ENCODE results near the gene GMDS.

The GMDS gene

GRCh38 chr6:1798965-1799325 lies 446.5 kb downstream of the GMDS start:
- H3K4me3 ChIP-seq (ENCODE audit: low read length): no peak overlapping the region
- no peak for TF ChIP-seq ZNF274 (IDR thresholded peaks at IDR 0.05; ENCODE audit: low read depth, low read length)

GRCh38 chr6:1798303-1798964 lies 447.0 kb downstream of the GMDS start:
- no peak overlapping the region for H3K4me3 ChIP-seq (ENCODE audit: low read length)
- TF ChIP-seq ZNF274 (IDR thresholded peaks at IDR 0.05; ENCODE audit: low read depth, low read length): no peak

- no peak for TF ChIP-seq ZNF274 (IDR thresholded peaks at IDR 0.05; ENCODE audit: low read depth, low read length)
Observed at GRCh38 chr6:1797801-1798200, 447.6 kb downstream of the GMDS start.

GRCh38 chr6:1796706-1797529 lies 448.5 kb downstream of the GMDS start:
- H3K4me3 ChIP-seq (ENCODE audit: low read length): no peak overlapping the region
- TF ChIP-seq ZNF274 (IDR thresholded peaks at IDR 0.05; ENCODE audit: low read depth, low read length): no peak

More at GRCh38 chr6:1797801-1798200, 447.6 kb downstream of the GMDS start:
- H3K4me3 ChIP-seq (ENCODE audit: low read length): no peak overlapping the region; the same call in 1 of the 2 replicates

- no peak for TF ChIP-seq ZNF274 (IDR thresholded peaks at IDR 0.05; ENCODE audit: low read depth, low read length)
- no peak overlapping the region for H3K4me3 ChIP-seq (ENCODE audit: low read length)
Observed at GRCh38 chr6:1795910-1796309, 449.5 kb downstream of the GMDS start.

GRCh38 chr6:1792989-1793388 lies 452.4 kb downstream of the GMDS start:
- no peak for TF ChIP-seq ZNF274 (IDR thresholded peaks at IDR 0.05; ENCODE audit: low read depth, low read length)
- no peak overlapping the region for H3K4me3 ChIP-seq (ENCODE audit: low read length)

GRCh38 chr6:1790684-1791083 lies 454.7 kb downstream of the GMDS start:
- H3K4me3 ChIP-seq (ENCODE audit: low read length): no peak overlapping the region
- no peak for TF ChIP-seq ZNF274 (IDR thresholded peaks at IDR 0.05; ENCODE audit: low read depth, low read length)

GRCh38 chr6:1789092-1789491 lies 456.3 kb downstream of the GMDS start:
- no peak for TF ChIP-seq ZNF274 (IDR thresholded peaks at IDR 0.05; ENCODE audit: low read depth, low read length)

GRCh38 chr6:1787894-1788293 lies 457.5 kb downstream of the GMDS start:
- no peak overlapping the region for H3K4me3 ChIP-seq (ENCODE audit: low read length)
- no peak for TF ChIP-seq ZNF274 (IDR thresholded peaks at IDR 0.05; ENCODE audit: low read depth, low read length)

More at GRCh38 chr6:1789092-1789491, 456.3 kb downstream of the GMDS start:
- no peak overlapping the region for H3K4me3 ChIP-seq (ENCODE audit: low read length)

- H3K4me3 ChIP-seq (ENCODE audit: low read length): no peak overlapping the region
- no peak for TF ChIP-seq ZNF274 (IDR thresholded peaks at IDR 0.05; ENCODE audit: low read depth, low read length)
Observed at GRCh38 chr6:1786455-1787453, 458.7 kb downstream of the GMDS start.

- H3K4me3 ChIP-seq (ENCODE audit: low read length): no peak overlapping the region
- no peak for TF ChIP-seq ZNF274 (IDR thresholded peaks at IDR 0.05; ENCODE audit: low read depth, low read length)
Observed at GRCh38 chr6:1784422-1784884, 461.0 kb downstream of the GMDS start.

GRCh38 chr6:1781817-1782184 lies 463.6 kb downstream of the GMDS start:
- no peak overlapping the region for H3K4me3 ChIP-seq (ENCODE audit: low read length)
- TF ChIP-seq ZNF274 (IDR thresholded peaks at IDR 0.05; ENCODE audit: low read depth, low read length): no peak

- H3K4me3 ChIP-seq (ENCODE audit: low read length): no peak overlapping the region
- no peak for TF ChIP-seq ZNF274 (IDR thresholded peaks at IDR 0.05; ENCODE audit: low read depth, low read length)
Observed at GRCh38 chr6:1781152-1781816, 464.1 kb downstream of the GMDS start.

All from GM08714 (cell line).